Ascending aorta (tissue), 2 donors: Measurements from ENCODE around the gene FADS6. TPM values are rescaled to one million over a fixed set of nuclear protein-coding genes. Genes with fewer than 3 reads are reported as not detected.

Experiments used
- DNase-seq, 2 donors: peaks; one replicate each; pipeline ENCODE4 v3.0.0-alpha.2; 2019; ENCODE audit warnings: low spot score in 2 of 2
- H3K27ac ChIP-seq, 2 donors: fragments of 200-600 bp; sonication (generic); one replicate each; pipeline ENCODE4 v1.5.1; 2016 to 2017; ENCODE audit warnings: mild to moderate bottlenecking in 1 of 2
- H3K27me3 ChIP-seq: fragments of 200-600 bp; sonication (generic); one replicate; pipeline ENCODE4 v1.5.1; 2017
- H3K36me3 ChIP-seq, 2 donors: fragments of 200-600 bp; sonication (generic); one replicate each; pipeline ENCODE4 v1.5.1; 2016
- H3K4me1 ChIP-seq, 2 donors: fragments of 200-600 bp; sonication (generic); one replicate each; pipeline ENCODE4 v1.5.1; 2016 to 2017; ENCODE audit warnings: mild to moderate bottlenecking in 1 of 2
- H3K4me3 ChIP-seq, 2 donors: fragments of 200-600 bp; sonication (generic); one replicate each; pipeline ENCODE4 v1.5.1; 2016 to 2017; ENCODE audit warnings: mild to moderate bottlenecking in 1 of 2
- H3K9me3 ChIP-seq, 2 donors: fragments of 200-600 bp; sonication (generic); one replicate each; pipeline ENCODE4 v1.5.1; 2016
- CTCF ChIP-seq, 3 experiments: fragments of 200-600 bp in 2 of 3; fragments of 450-650 bp in 1 of 3; sonication (generic) in 2 of 3; IDR thresholded peaks; one replicate each; pipeline ENCODE4 v1.5.1; 2016 to 2019; ENCODE audit warnings: antibody characterized with exemption in 3 of 3, mild to moderate bottlenecking in 1 of 3, moderate library complexity in 1 of 3
- intact Hi-C: fragments of 100-400 bp; cut with DNase I; formaldehyde crosslinking; loops from one replicate; pipeline ENCODE4 v1.15.1; 2023
- total RNA-seq: library from RNA; depleted of rRNA; stranded (reverse); fragments of >200 nt; gene quantifications from one replicate; pipeline ENCODE4 v1.1.0, GENCODE V29; 2016

The FADS6 gene
- total RNA-seq, 1 donor from 2014 or later: not detected

- H3K27ac ChIP-seq: no peak overlapping the region
- H3K36me3 ChIP-seq: no peaks in the 10 kb centered on the region
- intact Hi-C loops: no loop called here
- H3K27me3 ChIP-seq: peaks cover 19% of the 10 kb centered on the region
- DNase-seq: no peak
- no peak overlapping the region for H3K4me3 ChIP-seq
- no peak for TF ChIP-seq CTCF (IDR thresholded peaks at IDR 0.05)
- no peaks in the 10 kb centered on the region for H3K9me3 ChIP-seq
- H3K4me1 ChIP-seq: peaks cover 0 to 5% of the 10 kb centered on the region in 2 donors
These were observed 43.9 kb upstream of the FADS6 start for GRCh38 chr17:74937064-74938051.

GRCh38 chr17:74936470-74936799, 43.0 kb upstream of the FADS6 start:
- Histone ChIP-seq H3K27me3 (peaks cover 19% of the 10 kb centered on the region), H3K9me3 (no peaks in the 10 kb centered on the region), H3K4me1 (peaks cover 0 to 5% of the 10 kb centered on the region in 2 donors), H3K4me3 (no peak overlapping the region), H3K36me3 (no peaks in the 10 kb centered on the region), H3K27ac (no peak overlapping the region)
- no peak for TF ChIP-seq CTCF (IDR thresholded peaks at IDR 0.05)
- DNase-seq: no peak
- intact Hi-C loops: no loop called here

- peaks cover 19% of the 10 kb centered on the region for H3K27me3 ChIP-seq
- peaks cover 0 to 5% of the 10 kb centered on the region in 2 donors for H3K4me1 ChIP-seq
- no peaks in the 10 kb centered on the region for H3K36me3 ChIP-seq
- H3K4me3 ChIP-seq: no peak within 1 kb of the TSS
- H3K9me3 ChIP-seq: no peaks in the 10 kb centered on the region
- no peak within 1 kb of the TSS for H3K27ac ChIP-seq
- intact Hi-C loops: no loop called here
- no peak for DNase-seq
- no peak for TF ChIP-seq CTCF (IDR thresholded peaks at IDR 0.05)
These were observed 42.4 kb upstream of the FADS6 start, which contains the start of gene OTOP3 for GRCh38 chr17:74935585-74936469. Gene OTOP3 (plus strand): TSS chr17:74935898. CDS start chr17:74935922, 24 bp downstream.

- H3K4me3 ChIP-seq: no peak overlapping the region
- no peak for TF ChIP-seq CTCF (IDR thresholded peaks at IDR 0.05)
- H3K36me3 ChIP-seq: no peaks in the 10 kb centered on the region
- no peak overlapping the region for H3K27ac ChIP-seq
- H3K4me1 ChIP-seq: peaks cover 0 to 5% of the 10 kb centered on the region in 2 donors
- DNase-seq: no peak
- intact Hi-C loops: no loop called here
- H3K27me3 ChIP-seq: peaks cover 19% of the 10 kb centered on the region
- H3K9me3 ChIP-seq: no peaks in the 10 kb centered on the region
These were observed 41.6 kb upstream of the FADS6 start for GRCh38 chr17:74935048-74935447.

- Histone ChIP-seq H3K27ac (no peak overlapping the region), H3K4me1 (peaks cover 0 to 2% of the 10 kb centered on the region in 2 donors), H3K27me3 (peaks cover 7% of the 10 kb centered on the region), H3K4me3 (no peak overlapping the region), H3K9me3 (no peaks in the 10 kb centered on the region), H3K36me3 (no peaks in the 10 kb centered on the region)
- no peak for DNase-seq
- no peak for TF ChIP-seq CTCF (IDR thresholded peaks at IDR 0.05)
- intact Hi-C loops: no loop called here
These were observed 37.2 kb upstream of the FADS6 start for GRCh38 chr17:74930535-74931036.
